Fibroblast of peridontal ligament (primary cell): ENCODE measurements around the gene C17orf107.

Experiments
- DNase-seq: peaks from one replicate; pipeline ENCODE4 v3.0.0-alpha.2; 2010; ENCODE audit errors: extremely low read depth

Gene C17orf107

DNA sequence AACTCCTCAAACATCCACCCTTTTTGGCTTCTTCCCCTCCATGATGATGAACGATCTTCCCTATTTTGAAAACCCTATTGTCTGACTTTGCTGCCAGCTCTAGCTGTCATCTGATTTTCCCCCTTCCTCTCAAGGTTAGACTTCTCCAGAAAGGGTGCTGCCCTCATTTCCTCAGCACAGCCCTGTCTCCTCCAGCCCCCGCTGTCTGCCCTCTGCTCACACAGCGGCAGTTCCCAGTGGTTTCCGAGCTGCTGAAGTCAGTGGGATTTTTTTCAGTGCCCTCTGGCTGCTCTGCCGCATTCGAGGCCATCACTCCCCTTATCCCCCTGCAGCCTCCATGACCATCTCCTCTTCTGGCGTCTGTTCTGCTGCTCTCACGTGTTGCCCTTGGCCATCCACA is 26.6 kb upstream of the C17orf107 start:
- no peak for DNase-seq

- DNase-seq, result no peak
Measured at GRCh38 chr17:4877089-4877488, 22.2 kb upstream of the C17orf107 start.

DNA sequence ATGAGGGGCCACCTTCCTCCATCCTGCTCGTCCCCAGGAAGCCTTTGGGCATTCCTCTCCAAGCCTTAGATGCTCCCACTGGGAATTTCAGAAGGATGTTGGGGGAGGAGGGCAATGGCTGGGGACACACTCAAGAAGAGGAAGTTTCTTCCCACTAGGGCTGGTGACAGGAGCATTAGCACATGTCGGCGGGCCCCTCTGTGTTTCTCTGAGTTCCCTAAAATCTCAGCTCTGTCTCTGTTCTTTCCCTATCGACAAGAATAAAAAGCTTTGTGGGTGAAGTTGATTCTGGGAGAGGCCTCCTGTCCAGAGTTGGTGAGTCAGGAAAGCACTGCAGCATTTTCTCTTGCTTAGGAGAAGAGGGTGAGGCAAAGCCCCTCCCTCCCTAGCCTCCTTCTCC is 19.7 kb upstream of the C17orf107 start:
- no peak for DNase-seq

GRCh38 chr17:4880857-4881256 is 18.5 kb upstream of the C17orf107 start:
- DNase-seq, result no peak

GRCh38 chr17:4881761-4882555 is 17.4 kb upstream of the C17orf107 start:
- DNase-seq, result peak; percentile 18

GRCh38 chr17:4884489-4884888 is 14.8 kb upstream of the C17orf107 start:
- DNase-seq, result no peak

DNA sequence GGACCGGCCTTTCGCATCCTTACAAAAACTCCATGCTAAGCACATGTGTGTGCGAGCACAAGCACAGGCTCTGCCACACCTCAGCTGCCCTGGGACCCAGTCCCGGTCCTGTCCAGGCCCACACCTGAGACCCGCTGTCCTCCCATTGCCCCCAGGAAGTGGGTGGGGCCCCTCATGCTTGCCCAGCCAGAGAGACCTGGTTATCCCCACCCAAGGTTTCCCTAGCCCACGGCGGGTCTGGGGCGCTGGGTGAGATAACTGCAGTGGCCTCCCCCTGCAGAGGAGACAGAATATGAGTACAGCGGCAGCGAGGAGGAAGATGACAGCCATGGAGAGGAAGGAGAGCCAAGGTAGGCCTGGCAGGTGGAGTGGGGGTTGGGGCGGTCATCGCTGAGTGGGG is 12.5 kb upstream of the C17orf107 start:
- DNase-seq, result no peak

GRCh38 chr17:4887581-4887980 is 11.8 kb upstream of the C17orf107 start:
- no peak for DNase-seq

- DNase-seq, result no peak
Measured at GRCh38 chr17:4891411-4892410, 7.6 kb upstream of the C17orf107 start.

DNA sequence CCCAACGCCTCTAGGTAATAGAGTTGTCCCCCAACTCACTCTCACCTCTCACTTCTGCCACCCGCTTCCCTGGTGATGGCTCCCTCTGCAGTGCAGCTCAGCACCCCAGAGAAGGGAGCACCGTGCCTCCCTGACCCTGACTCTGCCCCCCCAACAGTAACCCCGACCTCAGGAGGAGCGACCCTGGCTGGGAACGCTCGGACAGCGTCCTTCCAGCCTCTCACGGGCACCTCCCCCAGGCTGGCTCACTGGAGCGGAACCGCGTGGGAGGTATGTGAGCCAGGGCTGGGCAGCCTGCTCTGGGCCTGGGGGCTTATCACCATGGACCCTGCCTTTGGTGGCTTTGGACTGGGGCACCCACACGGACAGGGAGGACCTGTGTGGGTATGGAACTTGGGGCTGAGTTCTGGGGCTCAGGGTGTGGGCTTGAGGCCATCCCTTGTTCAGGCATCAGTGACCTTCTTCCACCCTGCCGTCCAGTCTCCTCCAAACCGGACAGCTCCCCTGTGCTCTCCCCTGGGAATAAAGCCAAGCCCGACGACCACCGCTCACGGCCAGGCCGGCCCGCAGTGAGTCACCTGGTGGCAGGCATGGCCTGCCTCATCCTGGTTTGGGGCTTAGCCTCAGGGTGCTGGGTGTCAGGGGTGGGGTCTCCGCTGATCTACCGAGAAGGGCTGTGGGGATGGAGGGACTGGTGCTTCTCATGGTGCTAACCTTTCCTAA is 6.7 kb upstream of the C17orf107 start:
- no peak for DNase-seq

- DNase-seq, result no peak
Measured at GRCh38 chr17:4893272-4893671, 6.1 kb upstream of the C17orf107 start.

DNA sequence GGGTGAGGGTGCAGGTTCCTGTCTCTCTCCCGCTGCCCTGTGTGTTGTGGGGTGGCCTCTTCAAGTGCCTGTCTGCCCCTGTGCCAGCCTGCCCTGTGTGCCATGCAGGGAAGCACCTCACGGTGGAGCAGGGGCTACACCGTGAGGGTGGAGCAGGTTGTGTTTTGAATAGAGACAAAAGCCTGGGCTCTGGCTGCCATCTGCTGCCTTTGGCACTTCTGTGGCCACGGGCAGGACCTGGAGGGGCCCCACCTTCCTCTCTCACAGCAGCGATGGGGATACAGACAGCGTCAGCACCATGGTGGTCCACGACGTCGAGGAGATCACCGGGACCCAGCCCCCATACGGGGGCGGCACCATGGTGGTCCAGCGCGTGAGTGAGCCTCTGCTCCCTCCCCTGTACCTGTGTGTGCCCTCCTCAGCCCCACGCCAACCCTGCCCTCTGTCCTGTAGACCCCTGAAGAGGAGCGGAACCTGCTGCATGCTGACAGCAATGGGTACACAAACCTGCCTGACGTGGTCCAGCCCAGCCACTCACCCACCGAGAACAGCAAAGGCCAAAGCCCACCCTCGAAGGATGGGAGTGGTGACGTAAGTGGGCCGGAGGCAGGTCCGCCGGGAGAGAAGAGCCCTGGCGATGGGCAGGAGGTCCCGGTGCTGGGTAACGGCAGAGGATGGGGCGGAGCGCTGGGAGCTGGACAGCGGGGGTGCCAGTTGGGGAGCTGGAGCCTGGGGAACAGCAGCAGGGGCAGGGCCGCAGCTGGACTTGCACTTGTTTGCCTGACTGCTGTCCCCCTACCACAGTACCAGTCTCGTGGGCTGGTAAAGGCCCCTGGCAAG is 5.4 kb upstream of the C17orf107 start:
- no peak for DNase-seq

- DNase-seq, result no peak
Measured at GRCh38 chr17:4895121-4895520, 4.2 kb upstream of the C17orf107 start.

DNA sequence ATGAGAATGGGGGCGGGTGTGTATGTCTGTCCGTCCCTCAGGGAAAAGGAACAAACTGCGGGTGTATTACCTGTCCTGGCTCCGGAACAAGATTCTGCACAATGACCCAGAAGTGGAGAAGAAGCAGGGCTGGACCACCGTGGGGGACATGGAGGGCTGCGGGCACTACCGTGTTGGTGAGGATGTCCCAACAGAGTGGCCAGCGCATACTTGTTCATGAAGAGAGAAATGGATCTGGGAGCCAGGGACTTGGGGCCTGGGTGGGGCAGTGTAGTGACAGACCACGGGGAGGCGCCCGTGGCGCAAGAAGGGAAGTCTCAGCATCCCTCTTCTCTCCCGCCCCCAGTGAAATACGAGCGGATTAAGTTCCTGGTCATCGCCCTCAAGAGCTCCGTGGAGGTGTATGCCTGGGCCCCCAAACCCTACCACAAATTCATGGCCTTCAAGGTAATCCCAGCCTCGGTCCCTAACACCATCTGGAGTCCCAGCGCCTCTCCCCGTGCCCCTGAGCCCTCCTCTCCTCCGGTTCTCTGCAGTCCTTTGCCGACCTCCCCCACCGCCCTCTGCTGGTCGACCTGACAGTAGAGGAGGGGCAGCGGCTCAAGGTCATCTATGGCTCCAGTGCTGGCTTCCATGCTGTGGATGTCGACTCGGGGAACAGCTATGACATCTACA is 3.5 kb upstream of the C17orf107 start:
- DNase-seq, result no peak

DNA sequence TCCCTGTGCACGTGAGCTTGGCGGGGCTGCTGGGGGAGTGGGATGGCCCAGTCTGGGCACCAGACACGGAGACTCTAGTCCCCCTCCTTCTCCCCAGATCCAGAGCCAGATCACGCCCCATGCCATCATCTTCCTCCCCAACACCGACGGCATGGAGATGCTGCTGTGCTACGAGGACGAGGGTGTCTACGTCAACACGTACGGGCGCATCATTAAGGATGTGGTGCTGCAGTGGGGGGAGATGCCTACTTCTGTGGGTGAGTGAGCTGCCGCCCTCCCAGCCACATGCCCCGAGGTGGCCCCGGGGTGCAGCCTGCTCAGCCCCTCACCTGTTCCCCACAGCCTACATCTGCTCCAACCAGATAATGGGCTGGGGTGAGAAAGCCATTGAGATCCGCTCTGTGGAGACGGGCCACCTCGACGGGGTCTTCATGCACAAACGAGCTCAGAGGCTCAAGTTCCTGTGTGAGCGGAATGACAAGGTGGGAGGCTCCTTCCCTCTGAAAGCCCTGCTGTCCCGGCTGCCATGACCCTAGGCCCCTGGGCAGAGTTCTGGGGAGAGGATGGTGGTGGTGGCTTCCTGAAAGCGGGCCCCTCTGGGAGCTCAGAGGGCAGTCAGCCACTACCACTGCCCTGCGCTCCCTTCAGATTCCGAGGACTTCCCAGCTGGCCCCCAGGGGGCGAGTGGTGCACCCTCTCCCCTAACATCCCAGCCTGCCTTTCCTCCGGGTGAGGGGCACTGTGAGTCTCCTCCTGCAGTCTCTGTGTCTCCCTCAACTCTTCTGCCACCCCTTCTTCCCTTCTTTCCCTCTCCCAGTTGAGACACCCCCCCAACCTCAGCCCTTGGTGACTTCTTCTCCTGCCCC is 2.8 kb upstream of the C17orf107 start:
- no peak for DNase-seq

DNA sequence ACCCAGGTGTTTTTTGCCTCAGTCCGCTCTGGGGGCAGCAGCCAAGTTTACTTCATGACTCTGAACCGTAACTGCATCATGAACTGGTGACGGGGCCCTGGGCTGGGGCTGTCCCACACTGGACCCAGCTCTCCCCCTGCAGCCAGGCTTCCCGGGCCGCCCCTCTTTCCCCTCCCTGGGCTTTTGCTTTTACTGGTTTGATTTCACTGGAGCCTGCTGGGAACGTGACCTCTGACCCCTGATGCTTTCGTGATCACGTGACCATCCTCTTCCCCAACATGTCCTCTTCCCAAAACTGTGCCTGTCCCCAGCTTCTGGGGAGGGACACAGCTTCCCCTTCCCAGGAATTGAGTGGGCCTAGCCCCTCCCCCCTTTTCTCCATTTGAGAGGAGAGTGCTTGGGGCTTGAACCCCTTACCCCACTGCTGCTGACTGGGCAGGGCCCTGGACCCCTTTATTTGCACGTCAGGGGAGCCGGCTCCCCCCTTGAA is 2.1 kb upstream of the C17orf107 start:
- no peak for DNase-seq

- DNase-seq, result no peak
Measured at GRCh38 chr17:4897785-4898184, 1.6 kb upstream of the C17orf107 start.

DNA sequence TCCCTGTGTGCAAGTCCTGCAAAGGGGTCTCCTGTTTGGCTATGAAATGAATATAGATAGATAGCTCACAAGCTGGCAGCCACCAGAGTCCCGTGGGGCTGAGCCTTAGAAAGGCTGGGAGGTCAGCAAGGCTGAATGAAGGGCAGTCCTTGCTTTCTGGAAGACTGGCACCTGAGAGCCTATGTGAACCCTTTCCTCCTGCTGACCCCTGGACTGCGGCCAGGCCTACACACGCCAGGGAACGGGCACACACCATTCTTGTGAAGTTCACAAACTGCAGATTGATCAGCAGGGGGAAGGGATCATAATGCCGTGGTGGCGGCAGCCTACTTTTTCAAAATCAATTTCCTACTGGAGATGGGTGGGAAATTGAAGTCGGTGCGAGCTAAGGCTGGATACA is 985 bp upstream of the C17orf107 start:
- no peak for DNase-seq

DNA sequence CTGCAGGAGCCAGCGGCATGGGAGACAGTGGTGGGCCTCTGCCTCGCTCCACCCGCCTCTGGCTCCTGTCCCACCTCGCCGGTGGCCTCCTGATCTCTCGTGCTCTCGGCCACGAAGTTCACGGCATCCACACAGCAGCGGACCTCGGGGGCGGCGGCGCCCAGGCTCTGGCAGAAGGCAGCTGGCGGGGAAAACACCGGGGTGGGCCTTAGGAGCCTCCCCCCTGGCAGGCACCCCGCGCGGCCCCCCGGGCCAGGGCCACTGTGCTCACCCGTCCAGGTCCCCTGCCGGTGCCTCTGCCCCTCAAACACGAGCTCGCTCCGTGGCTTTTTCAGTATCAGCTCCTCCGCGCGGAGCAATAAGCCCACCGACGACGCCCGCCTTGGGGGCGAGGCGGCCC is 409 bp upstream of the C17orf107 start:
- no peak for DNase-seq
